ENCODE measurements around the gene TCF7. TPM values are rescaled to one million over a fixed set of nuclear protein-coding genes. Genes with fewer than 3 reads are reported as not detected.

TCF7 gene
- 1.0 and 3.1 TPM in 2 replicates for total RNA-seq
- 3.3 and 17.3 TPM in 2 replicates for polyA plus RNA-seq
- 6.6 and 28.9 TPM in 2 replicates for polyA plus RNA-seq (2012)
- 18.5 and 58.5 TPM in 2 replicates for polyA minus RNA-seq (ENCODE audit: low replicate concordance)

DNA sequence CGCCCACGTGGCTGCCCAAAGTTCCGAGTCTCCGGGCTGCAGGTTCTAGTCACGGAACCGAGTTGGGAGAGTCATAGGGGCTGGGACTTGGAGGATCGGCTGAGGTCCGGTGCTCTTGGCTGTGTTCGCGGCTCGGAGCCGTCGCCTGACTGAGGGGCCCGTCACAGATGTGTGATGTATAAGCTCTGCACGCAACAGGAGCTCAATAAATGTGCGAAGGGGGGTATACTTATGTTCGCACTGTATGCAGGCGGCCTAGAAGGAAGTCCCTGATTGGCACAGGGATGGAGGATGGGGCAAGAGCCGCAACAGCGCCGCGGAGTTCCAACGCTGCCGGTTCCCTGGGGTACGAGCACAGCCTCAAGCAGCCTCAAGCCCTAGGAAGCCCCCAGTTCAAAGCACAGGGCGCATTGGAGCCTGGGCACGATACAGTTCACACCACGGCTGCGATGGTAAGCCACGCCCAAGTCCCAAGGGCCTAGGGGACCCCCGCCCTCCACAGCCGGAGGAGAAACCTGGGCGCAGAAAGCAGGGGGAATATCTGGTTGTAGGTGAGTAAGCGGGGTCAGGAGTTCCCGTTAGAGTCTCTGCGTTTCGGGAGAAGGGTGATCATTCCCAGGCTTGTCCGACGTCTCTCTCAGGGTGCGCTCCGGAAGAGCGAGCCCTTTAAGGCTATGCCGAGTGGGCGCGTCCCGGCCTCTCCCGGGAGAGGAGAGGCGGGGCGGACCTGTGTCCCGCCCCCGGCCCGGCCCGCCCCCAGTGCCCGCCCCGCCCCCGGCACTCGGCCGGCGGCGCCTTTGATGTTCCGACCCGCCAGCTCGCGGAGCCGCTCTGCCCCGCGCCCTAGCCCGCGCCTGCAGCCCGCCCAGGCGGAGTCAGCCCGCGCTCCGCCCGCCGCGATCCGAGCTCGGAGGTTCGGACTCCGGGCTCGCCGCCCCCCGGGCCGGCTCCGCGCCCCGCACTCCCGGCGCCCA, at the start of gene TCF7:
TSS of gene TCF7 (plus strand) at position 780 of the 974 bp plus-strand sequence. CDS start 226 bp downstream, outside the sequence.
- Histone ChIP-seq H3K27ac (ENCODE audit: insufficient read depth, low read length) (no peak within 1 kb of the TSS), H3K4me2 (ENCODE audit: extremely low read depth, insufficient read depth, low read length) (peak within 1 kb of the TSS; percentile 86), H3K9ac (ENCODE audit: insufficient read depth, low read length) (peak within 1 kb of the TSS; percentile 55), H3K36me3 (ENCODE audit: control insufficient read depth, insufficient read depth, low read length) (no peaks in the 10 kb centered on the region), H3K27me3 (ENCODE audit: control insufficient read depth, insufficient read depth, low read length) (no peaks in the 10 kb centered on the region), H4K20me1 (ENCODE audit: control insufficient read depth, extremely low read depth, insufficient read depth, low read length) (no peaks in the 10 kb centered on the region), H2AFZ (ENCODE audit: low read length) (peak within 1 kb of the TSS; percentile 84), H3K79me2 (ENCODE audit: control insufficient read depth, insufficient read depth, low read length) (no peaks in the 10 kb centered on the region), H3K4me3 (replicated peaks in 1 of 4; ENCODE audit: control extremely low read depth in 1 of 4, insufficient read depth in 1 of 4, low read depth in 3 of 4, low read length in 4 of 4) (peak within 1 kb of the TSS; percentile 51 to 72 (median 57)), H3K4me1 (ENCODE audit: control insufficient read depth, extremely low read depth, insufficient read depth, low read length) (peaks cover 4% of the 10 kb centered on the region), H3K9me3 (ENCODE audit: control insufficient read depth, insufficient read depth, low read depth, low read length) (no peaks in the 10 kb centered on the region)
- TF ChIP-seq, protein P1, sequence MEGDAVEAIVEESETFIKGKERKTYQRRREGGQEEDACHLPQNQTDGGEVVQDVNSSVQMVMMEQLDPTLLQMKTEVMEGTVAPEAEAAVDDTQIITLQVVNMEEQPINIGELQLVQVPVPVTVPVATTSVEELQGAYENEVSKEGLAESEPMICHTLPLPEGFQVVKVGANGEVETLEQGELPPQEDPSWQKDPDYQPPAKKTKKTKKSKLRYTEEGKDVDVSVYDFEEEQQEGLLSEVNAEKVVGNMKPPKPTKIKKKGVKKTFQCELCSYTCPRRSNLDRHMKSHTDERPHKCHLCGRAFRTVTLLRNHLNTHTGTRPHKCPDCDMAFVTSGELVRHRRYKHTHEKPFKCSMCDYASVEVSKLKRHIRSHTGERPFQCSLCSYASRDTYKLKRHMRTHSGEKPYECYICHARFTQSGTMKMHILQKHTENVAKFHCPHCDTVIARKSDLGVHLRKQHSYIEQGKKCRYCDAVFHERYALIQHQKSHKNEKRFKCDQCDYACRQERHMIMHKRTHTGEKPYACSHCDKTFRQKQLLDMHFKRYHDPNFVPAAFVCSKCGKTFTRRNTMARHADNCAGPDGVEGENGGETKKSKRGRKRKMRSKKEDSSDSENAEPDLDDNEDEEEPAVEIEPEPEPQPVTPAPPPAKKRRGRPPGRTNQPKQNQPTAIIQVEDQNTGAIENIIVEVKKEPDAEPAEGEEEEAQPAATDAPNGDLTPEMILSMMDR (conservative IDR thresholded peaks at IDR 0.05 in 1 of 2, IDR thresholded peaks at IDR 0.05 in 1 of 2; ENCODE audit: low read depth in 1 of 2, low read length in 2 of 2): no peak
- TF ChIP-seq EZH2 (IDR thresholded peaks at IDR 0.05; ENCODE audit: low read length, missing control alignments): no peak
- DNase-seq (ENCODE audit: low read depth in 2 of 2): peak; percentile 75 to 77

DNA sequence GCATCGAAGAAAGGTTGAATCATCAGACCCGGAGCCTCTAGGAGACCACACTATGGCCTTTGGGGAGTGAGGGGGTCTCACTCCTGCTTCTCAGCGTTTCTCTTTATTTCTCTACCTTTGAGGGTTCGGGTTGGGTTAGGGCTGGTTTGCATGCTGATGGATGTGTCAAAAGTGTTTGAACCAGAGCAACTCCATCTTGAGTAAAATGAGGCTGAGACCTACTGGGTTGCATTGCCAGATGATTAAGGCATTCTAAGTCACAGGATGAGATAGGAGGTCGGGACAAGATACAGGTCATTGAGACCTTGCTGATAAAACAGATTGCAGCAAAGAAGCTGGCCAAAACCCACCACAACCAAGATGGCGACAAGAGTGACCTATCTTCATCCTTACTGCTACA, 44.9 kb upstream of the TCF7 start:
- Histone ChIP-seq H3K4me2 (ENCODE audit: extremely low read depth, insufficient read depth, low read length) (no peak overlapping the region), H4K20me1 (ENCODE audit: control insufficient read depth, extremely low read depth, insufficient read depth, low read length) (no peaks in the 10 kb centered on the region), H3K9me3 (ENCODE audit: control insufficient read depth, insufficient read depth, low read depth, low read length) (no peaks in the 10 kb centered on the region), H3K4me3 (replicated peaks in 1 of 4; ENCODE audit: control extremely low read depth in 1 of 4, insufficient read depth in 1 of 4, low read depth in 3 of 4, low read length in 4 of 4) (no peak overlapping the region), H3K79me2 (ENCODE audit: control insufficient read depth, insufficient read depth, low read length) (no peaks in the 10 kb centered on the region), H3K27ac (ENCODE audit: insufficient read depth, low read length) (no peak overlapping the region), H3K4me1 (ENCODE audit: control insufficient read depth, extremely low read depth, insufficient read depth, low read length) (no peaks in the 10 kb centered on the region), H2AFZ (ENCODE audit: low read length) (no peak overlapping the region), H3K36me3 (ENCODE audit: control insufficient read depth, insufficient read depth, low read length) (no peaks in the 10 kb centered on the region), H3K27me3 (ENCODE audit: control insufficient read depth, insufficient read depth, low read length) (peaks cover 26% of the 10 kb centered on the region), H3K9ac (ENCODE audit: insufficient read depth, low read length) (no peak overlapping the region)
- DNase-seq (ENCODE audit: low read depth in 2 of 2): no peak
- TF ChIP-seq EZH2 (IDR thresholded peaks at IDR 0.05; ENCODE audit: low read length, missing control alignments): no peak
- TF ChIP-seq, protein P1 (conservative IDR thresholded peaks at IDR 0.05 in 1 of 2, IDR thresholded peaks at IDR 0.05 in 1 of 2; ENCODE audit: low read depth in 1 of 2, low read length in 2 of 2): no peak

Measured in fibroblast of lung (primary cell).